Measurements from ENCODE around the gene FARS2.

DNA sequence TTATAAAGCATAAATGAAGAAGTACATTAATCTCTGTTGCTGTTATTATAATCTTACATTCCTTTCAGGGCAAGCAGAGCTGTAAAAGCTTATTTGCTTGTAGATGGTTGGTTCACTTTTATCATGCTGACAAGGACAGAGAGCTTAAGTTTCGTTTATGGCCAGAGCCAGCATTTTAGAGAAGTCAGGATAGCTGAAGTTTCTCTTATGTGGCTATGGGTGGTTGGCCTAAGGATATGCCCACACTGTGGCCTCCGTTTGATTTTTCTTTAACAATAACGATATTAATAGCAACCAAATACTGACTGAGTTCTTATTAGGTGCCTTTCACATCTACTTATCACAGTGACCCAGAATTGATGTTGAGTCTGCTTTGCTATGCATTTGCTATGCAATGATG is 78.5 kb downstream of the FARS2 start:
- TF ChIP-seq POLR2AphosphoS5 (IDR thresholded peaks at IDR 0.05; ENCODE audit: insufficient read depth in 1 of 2, low read depth in 1 of 2) (no peak), POLR2A (IDR thresholded peaks at IDR 0.05) (no peak)
- TF ChIP-seq, protein P1, sequence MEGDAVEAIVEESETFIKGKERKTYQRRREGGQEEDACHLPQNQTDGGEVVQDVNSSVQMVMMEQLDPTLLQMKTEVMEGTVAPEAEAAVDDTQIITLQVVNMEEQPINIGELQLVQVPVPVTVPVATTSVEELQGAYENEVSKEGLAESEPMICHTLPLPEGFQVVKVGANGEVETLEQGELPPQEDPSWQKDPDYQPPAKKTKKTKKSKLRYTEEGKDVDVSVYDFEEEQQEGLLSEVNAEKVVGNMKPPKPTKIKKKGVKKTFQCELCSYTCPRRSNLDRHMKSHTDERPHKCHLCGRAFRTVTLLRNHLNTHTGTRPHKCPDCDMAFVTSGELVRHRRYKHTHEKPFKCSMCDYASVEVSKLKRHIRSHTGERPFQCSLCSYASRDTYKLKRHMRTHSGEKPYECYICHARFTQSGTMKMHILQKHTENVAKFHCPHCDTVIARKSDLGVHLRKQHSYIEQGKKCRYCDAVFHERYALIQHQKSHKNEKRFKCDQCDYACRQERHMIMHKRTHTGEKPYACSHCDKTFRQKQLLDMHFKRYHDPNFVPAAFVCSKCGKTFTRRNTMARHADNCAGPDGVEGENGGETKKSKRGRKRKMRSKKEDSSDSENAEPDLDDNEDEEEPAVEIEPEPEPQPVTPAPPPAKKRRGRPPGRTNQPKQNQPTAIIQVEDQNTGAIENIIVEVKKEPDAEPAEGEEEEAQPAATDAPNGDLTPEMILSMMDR (IDR thresholded peaks at IDR 0.05), result no peak

All from vagina (tissue), 2 donors.